Skin epidermis (tissue), 12 donors: Measurements from ENCODE around the gene ZDHHC16.
"Not testable (repeated sequence)": the region's sequence is repeated elsewhere in the genome, so short reads cannot be mapped to it uniquely, and the experiment has no call there.

ENCODE experiments used
- H3K27ac ChIP-seq, 21 experiments: fragments of 200-600 bp; sonication (generic) in 11 of 21; one replicate each; pipeline ENCODE4 v1.5.0; 2020; ENCODE audit warnings: mild to moderate bottlenecking in 3 of 21, inconsistent platforms in 2 of 21, moderate library complexity in 2 of 21
- H3K4me3 ChIP-seq, 7 experiments: fragments of 200-600 bp; sonication (generic) in 2 of 7; one replicate each; pipeline ENCODE4 v1.5.0; 2020; ENCODE audit warnings: inconsistent platforms in 2 of 7, mild to moderate bottlenecking in 2 of 7, moderate library complexity in 1 of 7

The ZDHHC16 gene

DNA sequence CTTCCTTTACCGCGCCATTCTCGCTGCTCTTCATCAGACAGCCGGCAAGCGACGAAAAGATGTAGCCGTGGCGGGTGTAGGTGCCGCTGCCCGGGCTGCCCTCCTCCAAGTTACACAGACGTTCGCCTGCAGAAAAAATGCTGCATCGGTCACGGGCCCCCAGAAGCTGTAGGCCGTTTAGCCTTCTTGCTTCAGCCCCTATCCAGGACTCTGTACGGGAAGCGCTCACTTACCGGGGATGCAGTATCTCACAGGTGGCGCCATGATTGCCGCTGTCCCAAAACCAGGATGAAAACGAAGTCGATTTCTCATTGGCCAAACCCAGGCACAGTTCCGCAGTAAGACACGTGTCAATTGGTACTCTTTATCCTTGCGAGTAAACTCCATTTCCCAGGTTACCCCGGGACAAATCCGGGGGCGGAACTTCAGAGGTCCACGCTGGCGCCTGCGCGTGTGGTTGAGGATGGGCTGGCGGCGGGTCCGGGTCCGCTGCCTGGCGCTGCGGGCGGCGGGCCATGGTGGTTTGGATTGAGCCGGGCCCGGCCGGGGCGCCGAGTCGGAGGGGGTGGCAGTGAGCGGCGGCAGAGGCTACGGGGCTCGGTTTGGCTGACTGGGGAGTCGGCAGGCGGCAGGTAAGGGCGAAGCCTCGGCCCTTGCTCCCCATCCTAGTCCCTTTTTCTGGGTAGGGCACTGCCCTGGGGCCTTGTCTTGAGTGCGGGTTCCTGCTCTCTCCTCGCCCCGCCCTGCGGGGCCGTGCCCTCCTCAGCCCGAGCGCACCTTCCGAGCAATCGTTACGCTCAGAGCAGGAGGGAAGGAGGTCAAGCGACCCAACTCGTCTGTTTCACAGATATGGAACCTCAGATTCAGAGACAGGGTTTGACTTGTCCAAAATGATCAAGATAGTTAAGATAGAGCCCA, at the start of gene ZDHHC16, which contains the start of gene EXOSC1:
TSS of gene ZDHHC16 (plus strand) at position 454 of the 918 bp plus-strand sequence. CDS start 5,501 bp downstream, outside the sequence.
TSS of gene EXOSC1 (minus strand) at position 285 of the 918 bp plus-strand sequence. CDS start at position 264, 21 bp downstream.
- H3K27ac ChIP-seq: peak within 1 kb of the TSS; percentile 23 to 93 (median 79)

DNA sequence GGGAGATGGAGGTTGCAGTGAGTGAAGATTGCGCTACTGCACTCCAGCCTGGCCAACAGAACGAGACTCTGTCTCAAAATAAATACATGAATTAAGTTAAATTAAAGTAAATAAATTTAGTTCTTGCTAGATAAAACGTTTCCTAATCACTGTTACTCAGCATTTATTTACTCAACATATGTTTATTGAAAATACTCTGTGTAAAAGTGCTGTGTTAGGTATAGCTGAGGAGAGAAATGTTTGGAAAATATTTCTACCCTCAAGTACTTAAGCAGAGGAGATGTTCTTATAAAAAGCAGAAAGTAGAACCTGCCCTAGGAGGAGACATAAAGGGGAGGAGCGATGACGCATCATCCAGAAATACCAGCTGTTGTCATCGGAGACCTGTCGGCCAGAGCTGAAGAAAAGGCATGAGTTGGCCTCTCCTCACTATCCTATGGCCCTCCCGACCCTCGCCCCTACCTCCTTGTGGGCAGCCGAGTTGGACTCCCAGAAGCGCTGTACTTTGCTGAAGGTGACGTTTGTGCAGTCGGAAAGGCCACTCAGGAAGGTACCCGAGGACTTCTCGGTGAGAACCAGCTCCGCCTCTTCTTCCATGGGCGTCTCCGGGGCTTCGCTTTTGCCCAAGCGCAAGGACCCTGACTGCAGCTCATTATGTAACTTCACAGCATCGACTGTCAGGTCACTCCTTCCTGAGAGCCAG, 46.0 kb upstream of the ZDHHC16 start:
- peak overlapping the region in 18 of 21 experiments; percentile 50 to 96 (median 78) for H3K27ac ChIP-seq
- peak overlapping the region; percentile 62 to 97 (median 85) for H3K4me3 ChIP-seq

More for the DNA sequence above, at the start of gene ZDHHC16, which contains the start of gene EXOSC1:
- H3K4me3 ChIP-seq: peak within 1 kb of the TSS; percentile 66 to 97 (median 87)

DNA sequence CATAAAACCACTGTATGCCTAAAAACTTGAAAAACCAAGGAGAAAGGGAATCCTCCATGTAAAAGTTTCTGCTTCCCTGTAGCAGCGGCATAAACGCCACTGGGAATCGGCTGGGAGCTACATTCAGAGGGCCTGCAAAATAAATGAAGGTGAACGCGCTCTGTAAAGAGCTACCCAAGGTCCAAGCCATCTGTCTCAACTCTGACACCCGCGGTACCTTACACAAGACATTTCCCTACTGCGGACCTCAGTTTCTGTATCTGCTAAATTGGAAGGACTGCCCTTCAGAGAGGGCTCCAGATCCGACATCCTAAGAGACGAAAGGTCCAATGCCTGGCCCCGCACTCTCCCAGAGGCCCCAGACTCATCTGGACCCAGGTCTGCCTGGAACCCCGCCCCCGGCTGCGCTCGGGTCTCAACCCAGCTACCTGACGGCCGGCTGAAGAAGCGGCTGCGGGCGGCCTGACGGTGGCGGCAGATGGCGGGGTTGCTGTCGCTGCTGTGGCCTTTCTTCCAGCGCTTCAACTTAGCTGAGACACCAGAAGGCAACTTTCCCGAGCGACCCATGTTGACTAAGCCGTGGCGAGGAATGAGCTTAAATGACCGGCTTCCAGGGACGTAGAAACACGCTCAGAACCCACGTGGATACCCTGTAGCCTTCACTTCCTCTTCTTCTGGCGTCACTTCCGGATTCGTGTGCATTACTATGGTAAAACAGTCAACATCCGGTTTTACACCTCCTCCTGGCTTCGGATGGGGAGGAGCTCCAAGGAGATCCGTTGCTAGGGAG, 45.1 kb upstream of the ZDHHC16 start, which contains the start of gene RRP12:
TSS of gene RRP12 (minus strand) at position 676 of the 790 bp plus-strand sequence. CDS start at position 567, 109 bp downstream.
- H3K4me3 ChIP-seq: peak within 1 kb of the TSS; percentile 62 to 97 (median 85)
- H3K27ac ChIP-seq: peak within 1 kb of the TSS; percentile 24 to 96 (median 74)

DNA sequence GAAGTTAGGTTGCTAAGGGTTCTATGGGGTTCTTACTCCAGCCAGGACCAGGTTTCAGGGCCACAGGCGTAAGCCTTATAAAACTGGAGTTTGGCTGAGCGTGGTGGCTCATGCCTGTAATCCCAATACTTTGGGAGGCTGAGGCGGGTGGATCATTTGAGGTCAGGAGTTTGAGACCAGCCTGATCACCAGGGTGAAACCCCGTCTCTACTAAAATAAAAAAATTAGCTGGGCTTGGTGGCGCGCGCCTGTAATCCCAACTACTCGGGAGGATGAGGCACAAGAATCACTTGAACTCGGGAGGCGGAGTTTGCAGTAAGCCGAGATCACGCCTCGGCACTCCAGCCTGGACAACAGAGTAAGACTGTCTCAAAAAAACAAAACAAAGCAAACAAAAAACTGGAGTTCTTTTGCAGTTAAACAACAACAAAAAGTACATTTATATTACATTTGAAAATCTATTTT, 44.5 kb upstream of the ZDHHC16 start:
- H3K27ac ChIP-seq: peak overlapping the region in 14 of 21 experiments; percentile 50 to 89 (median 74)
- peak overlapping the region; percentile 62 to 97 (median 85) for H3K4me3 ChIP-seq

DNA sequence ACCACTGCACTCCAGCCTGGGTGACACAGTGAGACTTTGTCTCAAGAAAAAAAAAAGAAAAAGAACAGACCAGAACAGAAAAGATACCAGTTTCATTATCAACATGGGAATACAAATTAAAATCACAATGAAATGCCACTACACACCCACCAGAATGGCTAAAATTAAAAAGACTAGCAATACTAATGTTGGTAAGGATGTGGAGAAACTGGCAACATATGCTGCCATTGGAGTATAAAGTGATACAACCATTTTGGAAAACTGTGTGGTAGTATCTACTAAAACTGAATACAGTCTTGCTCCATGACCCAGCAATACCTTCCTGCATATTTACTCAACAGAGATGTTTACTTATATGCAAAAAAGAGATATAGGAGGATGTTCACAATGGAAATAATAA, 41.9 kb upstream of the ZDHHC16 start:
- Histone ChIP-seq H3K4me3 (no peak overlapping the region), H3K27ac (no peak overlapping the region)

DNA sequence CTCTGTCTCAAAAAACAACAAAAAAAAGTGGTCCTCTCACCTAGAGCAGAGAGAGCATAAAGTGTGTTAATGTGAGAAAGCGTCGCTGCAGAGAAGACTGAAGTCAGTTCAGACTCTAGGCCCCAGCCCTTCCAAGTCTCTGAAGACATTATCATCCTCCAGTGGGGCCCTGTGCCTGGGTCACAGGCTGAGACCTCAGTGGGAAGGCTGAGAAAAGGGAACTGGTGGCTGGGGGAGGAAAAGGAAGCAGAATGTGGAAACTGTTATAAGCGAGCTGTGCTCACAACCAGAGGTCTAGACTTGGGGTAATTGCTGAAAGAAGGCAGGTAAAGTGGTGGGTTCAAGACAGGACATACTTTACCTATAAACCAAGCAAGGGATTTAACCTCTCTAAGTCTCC, 39.9 kb upstream of the ZDHHC16 start:
- Histone ChIP-seq H3K4me3 (no peak overlapping the region), H3K27ac (peak overlapping the region in 9 of 21 experiments; percentile 14 to 70 (median 43))

DNA sequence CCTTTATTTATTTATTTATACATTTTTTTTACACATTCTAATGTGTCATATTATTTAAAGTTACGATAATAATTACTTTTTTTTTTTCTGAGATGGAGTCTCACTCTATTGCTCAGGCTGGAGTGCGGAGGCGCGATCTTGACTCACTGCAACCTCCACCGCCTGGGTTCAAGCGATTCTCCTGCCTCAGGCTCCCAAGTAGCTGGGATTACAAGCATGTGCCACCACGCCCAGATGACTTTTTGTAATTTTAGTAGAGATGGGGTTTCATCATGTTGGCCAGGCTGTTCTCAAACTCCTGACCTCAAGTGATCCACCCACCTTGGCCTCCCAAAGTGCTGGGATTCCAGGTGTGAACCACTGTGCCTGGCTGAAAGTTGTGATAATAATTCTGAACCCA, 39.5 kb upstream of the ZDHHC16 start:
- peak overlapping the region in 9 of 21 experiments; percentile 29 to 70 (median 50) for H3K27ac ChIP-seq
- H3K4me3 ChIP-seq: not testable (repeated sequence)

DNA sequence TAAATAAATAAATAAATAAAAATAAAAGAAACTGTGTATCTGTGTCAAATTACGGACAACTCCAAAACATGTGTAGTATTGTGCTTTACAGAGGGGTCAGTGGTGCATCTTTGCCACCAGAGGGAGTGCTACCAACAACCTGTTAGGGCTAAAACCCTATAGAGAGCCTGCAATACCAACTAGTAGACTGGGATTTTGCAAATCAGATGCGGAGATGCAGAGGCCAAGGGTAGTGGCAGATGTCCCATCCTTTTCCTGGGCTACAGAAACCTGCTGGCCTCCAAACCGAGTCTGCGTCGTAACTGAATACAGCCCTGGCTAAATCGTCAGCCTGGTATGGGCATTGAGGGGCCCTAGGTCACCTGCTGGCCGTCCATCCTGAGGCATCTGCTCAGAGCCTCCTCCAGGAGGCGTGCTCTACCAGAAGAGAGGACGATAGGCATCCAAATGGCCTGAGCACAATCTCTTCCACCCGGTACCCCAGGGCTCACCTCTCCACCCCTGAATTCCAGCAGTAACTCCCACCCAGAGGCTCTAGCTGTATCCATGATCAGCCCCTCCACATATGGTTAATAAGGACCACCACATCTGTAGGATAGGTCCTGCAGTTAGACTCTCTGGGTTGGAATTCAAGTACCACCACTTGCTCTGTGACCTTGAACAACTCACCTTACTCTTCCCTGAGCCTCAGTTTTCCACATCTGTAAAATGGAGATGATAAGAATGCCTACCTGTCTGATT, 38.6 kb upstream of the ZDHHC16 start:
- Histone ChIP-seq H3K27ac (peak overlapping the region in 13 of 21 experiments; percentile 24 to 75 (median 50)), H3K4me3 (no peak overlapping the region)

DNA sequence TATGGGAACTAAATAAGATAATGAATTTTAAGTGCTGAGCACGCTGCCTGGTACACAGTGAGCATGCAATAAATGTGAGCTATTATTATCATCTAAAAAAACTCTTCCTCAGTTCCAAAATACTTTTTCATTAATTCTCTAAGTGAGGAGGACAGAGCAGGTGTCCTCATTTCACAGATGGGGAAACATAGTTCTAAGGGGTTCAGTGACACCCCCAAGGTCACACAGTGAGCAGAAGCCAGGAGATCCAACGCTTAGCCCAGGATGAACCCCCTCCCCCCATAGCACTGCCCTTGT, 38.1 kb upstream of the ZDHHC16 start:
- H3K27ac ChIP-seq: peak overlapping the region in 16 of 21 experiments; percentile 27 to 75 (median 59)

DNA sequence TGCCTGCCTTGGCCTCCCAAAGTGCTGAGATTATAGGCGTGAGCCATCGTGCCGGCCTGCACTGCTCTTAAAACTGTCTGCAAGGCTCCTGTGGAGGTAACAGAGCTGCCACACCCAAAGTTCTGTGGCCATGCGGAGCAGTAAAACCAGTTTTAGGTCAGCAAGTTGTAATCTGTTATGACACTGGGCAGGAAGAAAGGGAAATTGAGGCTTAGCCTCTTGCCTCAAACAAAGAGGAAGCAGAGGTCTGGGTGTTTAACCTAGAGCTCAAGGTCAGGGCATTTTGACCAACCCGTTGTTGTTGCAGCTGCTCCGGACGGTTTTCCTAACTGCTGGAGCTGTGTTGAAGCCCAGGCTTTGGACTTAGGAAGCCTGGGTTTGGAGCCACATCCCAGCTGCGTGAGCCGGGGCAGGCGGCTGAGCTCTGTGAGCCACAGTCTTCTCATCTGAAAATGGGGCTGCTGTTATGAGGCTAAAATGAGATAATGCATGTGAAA, 37.4 kb upstream of the ZDHHC16 start:
- Histone ChIP-seq H3K27ac (peak overlapping the region in 17 of 21 experiments; percentile 3 to 75 (median 55)), H3K4me3 (no peak overlapping the region)

More for the DNA sequence above, 38.1 kb upstream of the ZDHHC16 start:
- H3K4me3 ChIP-seq: no peak overlapping the region

DNA sequence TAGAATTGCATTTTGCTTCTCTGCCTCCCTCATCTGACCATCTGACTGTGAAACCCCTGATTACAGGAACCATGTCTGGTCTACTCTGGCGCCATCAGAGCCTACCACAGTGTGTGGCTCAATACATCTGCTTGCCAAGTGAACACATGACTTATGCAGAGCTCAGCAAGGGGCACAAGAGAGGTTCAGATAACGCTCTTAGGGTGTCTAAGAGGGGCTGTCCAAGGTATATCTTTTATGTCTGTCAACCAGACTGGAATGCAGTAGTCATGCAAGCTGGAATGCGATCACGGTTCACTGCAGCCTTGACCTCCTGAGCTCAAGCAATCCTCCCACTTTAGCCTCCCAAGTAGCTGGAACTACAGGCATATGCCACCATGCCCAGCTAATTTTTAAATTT, 34.6 kb upstream of the ZDHHC16 start:
- Histone ChIP-seq H3K27ac (peak overlapping the region in 1 of 21 experiments; percentile 35), H3K4me3 (no peak overlapping the region)

DNA sequence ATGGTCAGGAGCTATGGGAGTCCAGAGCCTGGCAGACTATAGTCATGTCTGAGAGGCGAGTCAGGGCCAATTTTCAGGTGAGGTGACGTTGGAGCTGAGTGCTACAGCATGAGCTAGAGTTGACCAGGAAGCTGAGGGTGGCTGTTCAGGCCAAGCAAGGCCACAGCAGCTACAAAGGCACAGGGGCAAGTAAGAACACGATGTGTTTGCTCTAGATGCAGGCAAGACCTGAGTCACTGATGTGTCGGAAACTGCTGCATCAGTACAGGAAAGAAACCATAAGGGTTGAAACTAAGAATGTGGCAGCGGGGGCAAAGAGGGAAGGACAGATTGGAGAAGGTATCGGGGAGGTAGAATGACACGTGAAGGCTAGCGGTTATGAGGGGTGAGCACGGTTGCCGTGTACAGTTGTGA, 33.1 kb upstream of the ZDHHC16 start:
- peak overlapping the region in 18 of 21 experiments; percentile 22 to 79 (median 67) for H3K27ac ChIP-seq
- no peak overlapping the region for H3K4me3 ChIP-seq

DNA sequence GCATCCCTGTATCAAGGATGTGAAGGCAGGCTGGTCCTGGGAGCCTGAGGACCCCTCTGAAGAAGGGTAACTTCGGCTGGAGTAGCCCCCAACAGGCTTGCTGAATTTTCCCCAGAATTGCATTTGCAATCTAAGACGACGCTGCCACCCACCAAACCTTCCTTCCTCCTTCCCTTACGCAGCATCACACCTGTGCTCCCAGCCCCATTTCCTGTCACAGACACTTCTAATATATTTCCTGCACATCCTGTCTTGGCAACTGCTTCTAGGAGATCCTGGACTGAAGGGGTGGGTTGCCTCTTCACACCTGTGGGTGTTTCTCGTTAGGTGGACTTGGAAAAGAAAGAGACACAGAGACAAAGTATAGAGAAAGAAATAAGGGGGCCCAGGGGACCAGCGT, 29.4 kb upstream of the ZDHHC16 start:
- H3K4me3 ChIP-seq: no peak overlapping the region
- H3K27ac ChIP-seq: peak overlapping the region in 2 of 21 experiments; percentile 17 to 38

DNA sequence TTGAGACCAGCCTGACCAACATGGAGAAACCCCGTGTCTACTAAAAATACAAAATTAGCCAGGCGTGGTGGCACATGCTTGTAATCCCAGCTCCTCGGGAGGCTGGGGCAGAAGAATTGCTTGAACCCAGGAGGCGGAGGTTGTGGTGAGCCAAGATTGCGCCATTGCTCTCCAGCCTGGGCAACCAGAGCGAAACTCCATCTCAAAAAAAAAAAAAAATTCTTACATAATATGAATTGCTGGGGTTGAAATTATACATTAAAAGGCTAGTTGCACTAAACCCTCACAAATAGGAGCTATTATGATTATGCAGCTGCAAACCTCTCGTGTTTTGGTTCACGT, 22.2 kb upstream of the ZDHHC16 start:
- peak overlapping the region in 16 of 21 experiments; percentile 17 to 94 (median 74) for H3K27ac ChIP-seq
- not testable (repeated sequence) for H3K4me3 ChIP-seq

DNA sequence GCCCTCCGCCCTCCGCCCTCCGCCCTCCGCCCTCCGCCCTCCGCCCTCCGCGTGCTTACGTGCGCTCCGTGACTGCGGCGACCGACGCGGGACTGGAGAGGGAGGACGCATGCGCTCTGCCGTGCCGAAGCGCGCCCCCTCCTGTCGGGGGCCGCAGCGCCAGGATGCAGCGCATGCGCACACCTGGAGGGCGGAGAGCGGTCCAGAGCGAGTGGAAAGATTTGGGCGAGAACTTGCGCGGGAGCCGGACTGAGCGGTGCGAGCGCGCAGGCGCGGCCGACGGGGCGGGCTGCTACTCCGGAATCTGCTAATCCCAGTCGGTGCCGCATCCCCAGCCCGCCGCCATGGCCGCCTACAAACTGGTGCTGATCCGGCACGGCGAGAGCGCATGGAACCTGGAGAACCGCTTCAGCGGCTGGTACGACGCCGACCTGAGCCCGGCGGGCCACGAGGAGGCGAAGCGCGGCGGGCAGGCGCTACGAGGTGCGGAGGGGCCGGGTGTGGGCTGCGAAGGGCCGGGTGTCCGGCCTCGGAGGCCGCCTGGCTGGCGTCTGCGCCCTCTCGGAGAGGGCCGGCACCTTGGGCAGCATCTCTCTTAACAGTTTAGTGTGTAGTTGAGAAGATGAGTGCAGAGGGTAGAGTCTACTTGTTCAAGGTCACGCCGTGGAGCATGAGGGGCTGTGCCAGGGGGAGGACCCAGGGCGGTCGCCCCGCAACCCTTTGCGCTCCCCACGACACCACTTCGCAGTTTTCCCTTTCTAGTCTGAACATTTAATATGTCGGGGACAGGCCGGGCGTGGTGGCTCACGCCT, 19.8 kb upstream of the ZDHHC16 start, which contains the start of gene PGAM1:
TSS of gene PGAM1 (plus strand) at position 228 of the 812 bp plus-strand sequence. CDS start at position 345, 117 bp downstream.
- H3K27ac ChIP-seq: peak within 1 kb of the TSS; percentile 50 to 97 (median 93)

DNA sequence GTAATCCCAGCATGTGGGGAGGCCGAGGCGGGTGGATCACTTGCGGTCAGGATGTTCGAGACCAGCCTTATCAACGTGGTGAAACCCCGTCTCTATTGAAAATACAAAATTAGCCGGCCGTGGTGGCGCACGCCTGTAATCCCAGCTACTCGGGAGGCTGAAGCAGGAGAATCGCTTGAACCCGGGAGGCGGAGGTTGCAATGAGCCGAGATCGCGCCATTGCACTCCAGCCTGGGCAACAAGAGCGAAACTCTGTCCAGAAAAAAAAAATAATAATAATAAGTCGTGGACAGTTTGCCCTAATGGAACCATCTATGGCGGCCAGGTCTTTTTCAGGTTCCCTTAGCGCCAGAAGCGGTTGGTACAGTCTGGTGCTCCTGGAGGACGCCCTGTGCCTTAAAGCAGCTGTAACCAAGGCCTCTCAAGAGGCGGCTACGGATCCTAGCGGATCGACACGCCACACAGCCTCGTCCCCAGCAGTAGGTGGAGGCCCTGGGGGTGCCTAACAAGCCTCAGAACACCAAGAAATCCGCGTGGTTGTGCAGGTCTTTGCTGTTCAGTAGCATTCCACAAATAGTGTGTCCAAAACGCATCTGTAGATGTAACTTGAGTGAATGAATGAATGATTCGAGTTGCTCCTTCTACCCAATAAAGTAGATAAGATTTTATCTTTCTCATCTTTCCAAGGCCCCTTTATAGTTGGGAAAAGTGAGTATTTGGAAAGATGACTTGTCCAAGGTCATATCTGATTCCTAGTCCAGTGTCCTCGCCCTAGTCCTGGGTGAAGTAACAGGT, 19.0 kb upstream of the ZDHHC16 start:
- H3K27ac ChIP-seq: peak overlapping the region; percentile 50 to 97 (median 93)
- H3K4me3 ChIP-seq: peak overlapping the region; percentile 48 to 94 (median 73)

More for the DNA sequence above, 19.8 kb upstream of the ZDHHC16 start, which contains the start of gene PGAM1:
- H3K4me3 ChIP-seq: peak within 1 kb of the TSS; percentile 48 to 94 (median 73)
